Ascending aorta (tissue), 2 donors: ENCODE measurements around the gene PLCB2. TPM values are rescaled to one million over a fixed set of nuclear protein-coding genes. Genes with fewer than 3 reads are reported as not detected.

Source experiments
- DNase-seq, 2 donors: peaks; one replicate each; pipeline ENCODE4 v3.0.0-alpha.2; 2019; ENCODE audit warnings: low spot score in 2 of 2
- H3K27ac ChIP-seq, 2 donors: fragments of 200-600 bp; sonication (generic); one replicate each; pipeline ENCODE4 v1.5.1; 2016 to 2017; ENCODE audit warnings: mild to moderate bottlenecking in 1 of 2
- H3K27me3 ChIP-seq: fragments of 200-600 bp; sonication (generic); one replicate; pipeline ENCODE4 v1.5.1; 2017
- H3K36me3 ChIP-seq, 2 donors: fragments of 200-600 bp; sonication (generic); one replicate each; pipeline ENCODE4 v1.5.1; 2016
- H3K4me1 ChIP-seq, 2 donors: fragments of 200-600 bp; sonication (generic); one replicate each; pipeline ENCODE4 v1.5.1; 2016 to 2017; ENCODE audit warnings: mild to moderate bottlenecking in 1 of 2
- H3K4me3 ChIP-seq, 2 donors: fragments of 200-600 bp; sonication (generic); one replicate each; pipeline ENCODE4 v1.5.1; 2016 to 2017; ENCODE audit warnings: mild to moderate bottlenecking in 1 of 2
- H3K9me3 ChIP-seq, 2 donors: fragments of 200-600 bp; sonication (generic); one replicate each; pipeline ENCODE4 v1.5.1; 2016
- CTCF ChIP-seq, 3 experiments: fragments of 200-600 bp in 2 of 3; fragments of 450-650 bp in 1 of 3; sonication (generic) in 2 of 3; IDR thresholded peaks; one replicate each; pipeline ENCODE4 v1.5.1; 2016 to 2019; ENCODE audit warnings: antibody characterized with exemption in 3 of 3, mild to moderate bottlenecking in 1 of 3, moderate library complexity in 1 of 3
- intact Hi-C: fragments of 100-400 bp; cut with DNase I; formaldehyde crosslinking; loops from one replicate; pipeline ENCODE4 v1.15.1; 2023
- total RNA-seq: library from RNA; depleted of rRNA; stranded (reverse); fragments of >200 nt; gene quantifications from one replicate; pipeline ENCODE4 v1.1.0, GENCODE V29; 2016

The PLCB2 gene
- total RNA-seq, 1 donor from 2014 or later = 6.9 TPM

GRCh38 chr15:40264321-40265153 is 43.2 kb downstream of the PLCB2 start:
- no peak for DNase-seq
- intact Hi-C loops = no loop called here
- Histone ChIP-seq H3K4me1 (no peaks in the 10 kb centered on the region), H3K27ac (no peak overlapping the region), H3K4me3 (no peak overlapping the region), H3K36me3 (no peaks in the 10 kb centered on the region), H3K9me3 (no peaks in the 10 kb centered on the region), H3K27me3 (no peaks in the 10 kb centered on the region)
- no peak for TF ChIP-seq CTCF (IDR thresholded peaks at IDR 0.05)

GRCh38 chr15:40263024-40263754 is 44.5 kb downstream of the PLCB2 start:
- Histone ChIP-seq H3K4me3 (no peak overlapping the region), H3K27ac (peak overlapping the region in 1 of 2 donors; percentile 66), H3K36me3 (no peaks in the 10 kb centered on the region), H3K4me1 (no peaks in the 10 kb centered on the region), H3K9me3 (no peaks in the 10 kb centered on the region), H3K27me3 (no peaks in the 10 kb centered on the region)
- DNase-seq = peak in 1 of 2 donors; percentile 33
- intact Hi-C loops = no loop called here
- TF ChIP-seq CTCF (IDR thresholded peaks at IDR 0.05) = no peak

GRCh38 chr15:40259021-40259420 is 48.7 kb downstream of the PLCB2 start:
- H3K27me3 ChIP-seq = no peaks in the 10 kb centered on the region
- no peak overlapping the region for H3K27ac ChIP-seq
- H3K36me3 ChIP-seq = no peaks in the 10 kb centered on the region
- no peak for TF ChIP-seq CTCF (IDR thresholded peaks at IDR 0.05)
- intact Hi-C loops = no loop called here
- no peaks in the 10 kb centered on the region for H3K9me3 ChIP-seq
- H3K4me1 ChIP-seq = no peaks in the 10 kb centered on the region
- H3K4me3 ChIP-seq = no peak overlapping the region
- no peak for DNase-seq

GRCh38 chr15:40258544-40258943 is 49.2 kb downstream of the PLCB2 start:
- intact Hi-C loops = no loop called here
- peaks cover 2 to 3% of the 10 kb centered on the region in 2 donors for H3K4me1 ChIP-seq
- no peak for DNase-seq
- no peak overlapping the region for H3K4me3 ChIP-seq
- H3K27ac ChIP-seq = no peak overlapping the region
- no peaks in the 10 kb centered on the region for H3K36me3 ChIP-seq
- no peaks in the 10 kb centered on the region for H3K9me3 ChIP-seq
- H3K27me3 ChIP-seq = no peaks in the 10 kb centered on the region
- no peak for TF ChIP-seq CTCF (IDR thresholded peaks at IDR 0.05)

GRCh38 chr15:40257656-40258450 is 49.9 kb downstream of the PLCB2 start:
- H3K36me3 ChIP-seq = no peaks in the 10 kb centered on the region
- H3K27ac ChIP-seq = no peak overlapping the region
- H3K4me1 ChIP-seq = peaks cover 9 to 10% of the 10 kb centered on the region in 2 donors
- no peaks in the 10 kb centered on the region for H3K9me3 ChIP-seq
- no peak overlapping the region for H3K4me3 ChIP-seq
- intact Hi-C loops = no loop called here
- no peaks in the 10 kb centered on the region for H3K27me3 ChIP-seq
- TF ChIP-seq CTCF (IDR thresholded peaks at IDR 0.05) = no peak
- no peak for DNase-seq
